GM18951 (cell line): ENCODE measurements around the gene SLC35C1.
A peak's percentile ranks its signal among the peaks of the same experiment; 100 is the strongest.

Experiments used
- POLR2A ChIP-seq: IDR thresholded peaks from 4 replicates; pipeline ENCODE4 v1.6.1; 2011; ENCODE audit warnings: mild to moderate bottlenecking; ENCODE audit not compliant: insufficient read length, insufficient read depth; ENCODE audit errors: extremely low read depth
- in situ Hi-C: fragments of 300-500 bp; cut with MboI; formaldehyde crosslinking; loops from one replicate; pipeline ENCODE4 v1.12.0; 2022; ENCODE audit warnings: low sequenced_read_pairs, mixed read lengths, inconsistent platforms; ENCODE audit not compliant: unreplicated experiment

SLC35C1 gene

GRCh38 chr11:45804761-45805304 lies at the start of gene SLC35C1:
SLC35C1 (plus strand) TSS chr11:45805149; CDS start chr11:45805802, 653 bp downstream.
- in situ Hi-C loops, result no loop called here
- peak; percentile 89 for TF ChIP-seq POLR2A

- in situ Hi-C loops, result no loop called here
These were observed 49.6 kb upstream of the SLC35C1 start for GRCh38 chr11:45755281-45755859.

GRCh38 chr11:45756384-45757010 lies 48.5 kb upstream of the SLC35C1 start:
- TF ChIP-seq POLR2A, result no peak
- in situ Hi-C loops, result no loop called here

More at GRCh38 chr11:45755281-45755859, 49.6 kb upstream of the SLC35C1 start:
- no peak for TF ChIP-seq POLR2A

DNA sequence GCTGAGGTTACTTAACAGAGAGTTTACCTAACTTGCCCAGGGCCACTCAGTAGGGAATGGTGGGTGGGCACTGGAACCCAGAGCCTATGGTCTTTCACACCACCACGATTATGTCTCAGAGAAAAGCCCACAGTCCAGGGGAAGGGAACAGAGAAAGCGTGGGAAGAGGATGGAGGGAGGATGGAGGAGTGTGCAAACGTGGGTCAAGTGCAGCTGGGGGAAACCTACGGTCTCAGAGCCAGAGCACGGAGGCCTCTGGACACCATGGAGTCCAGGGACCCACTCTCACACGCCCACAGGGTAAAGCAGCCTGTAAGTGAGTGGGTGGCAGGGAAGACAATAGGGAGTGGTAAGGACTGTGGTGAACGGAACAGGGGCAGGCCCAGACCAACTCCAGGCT lies 47.3 kb upstream of the SLC35C1 start:
- in situ Hi-C loops, result no loop called here
- TF ChIP-seq POLR2A, result no peak

DNA sequence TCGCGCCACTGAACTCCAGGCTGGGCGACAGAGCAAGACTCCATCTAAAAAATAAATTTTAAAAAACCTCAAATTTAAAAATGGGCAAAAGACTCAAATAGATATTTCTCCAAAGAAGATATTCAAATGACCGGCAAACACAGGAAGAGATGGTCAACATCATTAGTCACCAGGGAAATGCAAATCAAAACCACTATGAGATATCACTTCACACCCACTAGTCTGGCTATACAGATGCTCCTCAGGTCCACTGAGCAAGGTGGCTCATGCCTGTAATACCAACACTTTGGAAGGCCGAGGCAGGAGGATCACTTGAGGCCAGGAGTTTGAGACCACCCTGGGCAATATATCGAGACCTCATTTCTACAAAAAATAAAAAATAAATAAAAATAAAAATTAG lies 43.3 kb upstream of the SLC35C1 start:
- in situ Hi-C loops, result no loop called here

GRCh38 chr11:45765107-45765668 lies 39.8 kb upstream of the SLC35C1 start:
- TF ChIP-seq POLR2A, result no peak
- in situ Hi-C loops, result no loop called here

More for the DNA sequence above, 43.3 kb upstream of the SLC35C1 start:
- no peak for TF ChIP-seq POLR2A

GRCh38 chr11:45765836-45766235 lies 39.1 kb upstream of the SLC35C1 start:
- no peak for TF ChIP-seq POLR2A
- in situ Hi-C loops, result no loop called here

DNA sequence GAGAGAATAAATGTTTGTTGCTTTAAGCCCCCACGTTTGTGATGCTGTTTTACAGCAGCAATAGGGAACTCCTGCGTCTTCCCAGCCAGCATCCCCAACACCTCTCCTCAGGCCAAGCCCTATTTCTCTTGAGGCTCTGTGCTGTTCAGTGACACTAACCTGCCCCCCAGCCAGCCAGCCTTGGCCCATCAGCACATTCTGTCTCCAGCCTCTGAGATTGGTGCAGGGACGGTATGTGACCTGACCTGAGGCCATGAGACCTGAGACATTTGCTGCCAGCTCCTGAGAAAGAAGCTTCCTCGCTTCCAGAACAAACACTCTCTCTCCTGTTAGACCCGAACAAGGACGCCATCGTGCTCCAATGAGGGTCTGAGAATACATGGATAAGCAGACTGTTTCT lies 38.5 kb upstream of the SLC35C1 start:
- TF ChIP-seq POLR2A, result no peak
- in situ Hi-C loops, result no loop called here

DNA sequence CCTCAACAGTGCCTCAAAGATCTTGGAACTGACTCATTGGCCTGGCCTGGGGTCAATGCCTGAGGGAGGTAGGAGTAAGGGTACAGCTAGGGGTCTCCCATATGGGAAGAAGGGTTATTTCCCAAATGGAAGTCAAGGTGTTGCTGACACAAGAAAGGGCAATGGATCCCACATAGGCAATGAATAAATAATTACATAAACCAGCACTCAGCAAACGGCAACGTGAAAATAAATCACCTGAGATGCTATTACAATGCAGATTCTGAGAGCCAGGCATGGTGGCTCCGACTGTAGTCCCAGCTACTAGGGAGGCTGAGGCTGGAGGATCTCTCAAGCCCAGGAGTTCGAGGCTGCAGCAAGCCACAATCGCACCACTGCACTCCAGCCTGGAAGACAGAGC lies 36.5 kb upstream of the SLC35C1 start:
- TF ChIP-seq POLR2A, result no peak
- in situ Hi-C loops, result no loop called here

GRCh38 chr11:45769960-45770359 lies 35.0 kb upstream of the SLC35C1 start:
- in situ Hi-C loops, result no loop called here
- no peak for TF ChIP-seq POLR2A

DNA sequence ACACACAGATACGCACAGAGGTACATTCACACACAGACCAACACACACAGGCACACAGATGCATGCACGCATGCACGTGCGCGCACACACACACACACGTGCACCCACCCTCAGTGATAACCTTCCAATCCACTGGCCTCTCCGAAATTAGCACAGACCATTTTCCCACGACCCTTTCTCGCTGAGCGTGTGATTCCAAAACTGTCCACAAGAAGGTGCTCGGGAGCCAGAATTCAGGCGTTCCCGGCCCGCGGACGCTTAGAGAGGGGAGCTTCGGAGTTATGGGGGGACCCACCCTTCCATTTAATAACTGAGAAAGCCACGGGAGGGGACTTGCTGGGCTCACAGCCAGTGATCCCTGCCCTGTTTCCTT lies 33.8 kb upstream of the SLC35C1 start:
- TF ChIP-seq POLR2A, result no peak
- in situ Hi-C loops, result no loop called here

GRCh38 chr11:45771566-45772448 lies 33.1 kb upstream of the SLC35C1 start:
- TF ChIP-seq POLR2A, result no peak
- in situ Hi-C loops, result no loop called here

- TF ChIP-seq POLR2A, result no peak
- in situ Hi-C loops, result no loop called here
These were observed 32.5 kb upstream of the SLC35C1 start for GRCh38 chr11:45772449-45772774.
